IMR-90 (cell line): ENCODE data around the gene FREM3. TPM values are rescaled to one million over a fixed set of nuclear protein-coding genes. Genes with fewer than 3 reads are reported as not detected.

Source experiments
- ATAC-seq: fragments of 200-7000 bp; cut with Tn5 transposase; 2 replicates; pipeline ENCODE4 v1.9.1; 2020; ENCODE audit warnings: low read depth, mild to moderate bottlenecking, moderate library complexity
- BruUV-seq: library from RNA; stranded (reverse); fragments of 400-500 nt; replicated peaks from 2 replicates; lab custom pipeline; 2021; lab: Mats Ljungman, UMichigan
- CTCF ChIA-PET: fragments of 300-600 bp; formaldehyde crosslinking; extraction: SDS; loops from one replicate; lab custom pipeline; 2021; ENCODE audit warnings: antibody characterized with exemption; lab: Yijun Ruan, JAX
- POLR2A ChIA-PET: fragments of 300-600 bp; sonication (Branson Sonifier 250); formaldehyde crosslinking; loops from one replicate; lab custom pipeline; 2022; ENCODE audit warnings: antibody characterized with exemption; ENCODE audit not compliant: unreplicated experiment; lab: Charles Lee
- DNase-seq: peaks from one replicate; pipeline ENCODE4 v3.0.0; 2013
- H2AFZ ChIP-seq: replicated peaks from 2 replicates; pipeline ENCODE3; 2013; ENCODE audit warnings: low read length, mild to moderate bottlenecking; ENCODE audit not compliant: poor library complexity
- H2AK5ac ChIP-seq: 2 replicates; pipeline ENCODE4 v1.6.1; 2013; ENCODE audit warnings: low read depth, low read length, inconsistent platforms
- H2AK9ac ChIP-seq: replicated peaks from 2 replicates; pipeline ENCODE3; 2013; ENCODE audit warnings: mild to moderate bottlenecking, low read depth, low read length, moderate library complexity; ENCODE audit not compliant: poor library complexity
- H2BK120ac ChIP-seq: 2 replicates; pipeline ENCODE4 v1.6.1; 2013; ENCODE audit warnings: low read depth, low read length, inconsistent platforms
- H2BK15ac ChIP-seq: 3 replicates; pipeline ENCODE4 v1.6.1; 2013; ENCODE audit warnings: low read depth, low read length, inconsistent platforms
- H2BK20ac ChIP-seq: 2 replicates; pipeline ENCODE4 v1.6.1; 2013; ENCODE audit warnings: low read depth, mild to moderate bottlenecking, inconsistent platforms, low read length, moderate library complexity
- H2BK5ac ChIP-seq: 2 replicates; pipeline ENCODE4 v1.6.1; 2013; ENCODE audit warnings: mild to moderate bottlenecking, low read depth, low read length, inconsistent platforms; ENCODE audit not compliant: poor library complexity, severe bottlenecking
- H3K14ac ChIP-seq: replicated peaks from 2 replicates; pipeline ENCODE4 v1.6.1; 2013; ENCODE audit warnings: low read depth, low read length, inconsistent platforms
- H3K18ac ChIP-seq: 2 replicates; pipeline ENCODE4 v1.6.1; 2013; ENCODE audit warnings: low read depth, low read length, control low read depth
- H3K23ac ChIP-seq: 2 replicates; pipeline ENCODE4 v1.6.1; 2013; ENCODE audit warnings: low read depth, low read length, inconsistent platforms
- H3K27ac ChIP-seq: 2 replicates; pipeline ENCODE4 v1.5.1; 2013; ENCODE audit warnings: mild to moderate bottlenecking, control low read depth, low read length; ENCODE audit not compliant: insufficient read depth
- H3K27me3 ChIP-seq: 2 replicates; pipeline ENCODE4 v1.6.1; 2013; ENCODE audit warnings: low read length; ENCODE audit not compliant: control insufficient read depth, insufficient read depth
- H3K36me3 ChIP-seq: 2 replicates; pipeline ENCODE4 v1.6.1; 2013; ENCODE audit warnings: low read length, mixed read lengths; ENCODE audit not compliant: control insufficient read depth, insufficient read depth
- H3K4ac ChIP-seq: 2 replicates; pipeline ENCODE4 v1.6.1; 2013; ENCODE audit warnings: low read depth, low read length, inconsistent platforms
- H3K4me1 ChIP-seq: 2 replicates; pipeline ENCODE4 v1.6.1; 2013; ENCODE audit warnings: low read length, mixed read lengths; ENCODE audit not compliant: control insufficient read depth, insufficient read depth
- H3K4me2 ChIP-seq: 2 replicates; pipeline ENCODE4 v1.6.1; 2013; ENCODE audit warnings: low read depth, mild to moderate bottlenecking, control low read depth, low read length, moderate library complexity
- H3K4me3 ChIP-seq: 2 replicates; pipeline ENCODE4 v1.5.1; 2013; ENCODE audit warnings: low read depth, mild to moderate bottlenecking, control low read depth, low read length, moderate library complexity; ENCODE audit not compliant: insufficient read depth
- H3K56ac ChIP-seq: 2 replicates; pipeline ENCODE4 v1.6.1; 2013; ENCODE audit warnings: low read length, inconsistent platforms; ENCODE audit not compliant: insufficient read depth; ENCODE audit errors: extremely low read depth
- H3K79me1 ChIP-seq, 2 experiments: 2 replicates each; pipeline ENCODE4 v1.6.1; 2013; ENCODE audit warnings: low read length in 2 of 2, inconsistent platforms in 1 of 2, low read depth in 1 of 2
- H3K9ac ChIP-seq: 2 replicates; pipeline ENCODE4 v1.6.1; 2013; ENCODE audit warnings: low read depth, low read length, control low read depth
- H3K9me1 ChIP-seq: 2 replicates; pipeline ENCODE4 v1.6.1; 2013; ENCODE audit warnings: low read length, inconsistent platforms; ENCODE audit not compliant: insufficient read depth
- H3K9me3 ChIP-seq: 2 replicates; pipeline ENCODE4 v1.6.1; 2013; ENCODE audit warnings: low read length; ENCODE audit not compliant: control insufficient read depth, insufficient read depth
- H4K20me1 ChIP-seq: 2 replicates; pipeline ENCODE4 v1.6.1; 2013; ENCODE audit warnings: low read length, inconsistent platforms; ENCODE audit not compliant: insufficient read depth
- H4K5ac ChIP-seq: 2 replicates; pipeline ENCODE4 v1.6.1; 2013; ENCODE audit warnings: mild to moderate bottlenecking, low read depth, low read length, control low read depth
- H4K8ac ChIP-seq, 2 experiments: 2 replicates each; pipeline ENCODE4 v1.6.1; 2013; ENCODE audit warnings: low read depth in 2 of 2, low read length in 2 of 2, control low read depth in 1 of 2, inconsistent platforms in 1 of 2
- H4K91ac ChIP-seq: 2 replicates; pipeline ENCODE4 v1.6.1; 2013; ENCODE audit warnings: low read depth, low read length, inconsistent platforms; ENCODE audit not compliant: insufficient read depth
- CEBPB ChIP-seq: IDR thresholded peaks from 2 replicates; pipeline ENCODE4 v1.6.1; 2012; ENCODE audit warnings: low read depth, low read length, improper control_type of control experiment
- ELK1 ChIP-seq: fragments of 150-350 bp; IDR thresholded peaks from 2 replicates; pipeline ENCODE4 v1.6.1; 2016; ENCODE audit warnings: low read depth, mild to moderate bottlenecking, low read length, moderate library complexity, borderline replicate concordance
- FOS ChIP-seq: fragments of 150-350 bp; IDR thresholded peaks from 2 replicates; pipeline ENCODE4 v1.6.1; 2016; ENCODE audit warnings: low read depth, low read length
- MAFK ChIP-seq: IDR thresholded peaks from 2 replicates; pipeline ENCODE4 v1.6.1; 2012; ENCODE audit warnings: low read depth, low read length, improper control_type of control experiment
- NFE2L2 ChIP-seq: fragments of 150-350 bp; IDR thresholded peaks from 2 replicates; pipeline ENCODE4 v1.6.1; 2016; ENCODE audit warnings: low read depth, mild to moderate bottlenecking, low read length
- POLR2A ChIP-seq: IDR thresholded peaks from 2 replicates; pipeline ENCODE4 v1.6.1; 2012; ENCODE audit warnings: mild to moderate bottlenecking, low read depth, low read length
- RAD21 ChIP-seq: IDR thresholded peaks from 2 replicates; pipeline ENCODE4 v1.6.1; 2012; ENCODE audit warnings: low read length, improper control_type of control experiment
- RCOR1 ChIP-seq: IDR thresholded peaks from 2 replicates; pipeline ENCODE4 v1.6.1; 2012; ENCODE audit warnings: mild to moderate bottlenecking, low read length, improper control_type of control experiment; ENCODE audit not compliant: insufficient replicate concordance
- RFX5 ChIP-seq: IDR thresholded peaks from 2 replicates; pipeline ENCODE4 v1.8.0; 2012; ENCODE audit warnings: low read depth, mild to moderate bottlenecking, low read length, moderate library complexity
- SMC3 ChIP-seq: fragments of 150-350 bp; IDR thresholded peaks from 2 replicates; pipeline ENCODE4 v1.6.1; 2016; ENCODE audit warnings: low read depth, mild to moderate bottlenecking, antibody characterized with exemption, low read length, moderate library complexity
- USF2 ChIP-seq: fragments of 150-350 bp; IDR thresholded peaks from 2 replicates; pipeline ENCODE4 v1.6.1; 2017; ENCODE audit warnings: mild to moderate bottlenecking, antibody characterized with exemption, low read length, low read depth
- WGBS, 2 experiments: methylation state at CpG; one replicate each; pipeline versions ENCODE4 v1.1.5 to v1.1.7; 2013; ENCODE audit warnings: missing lambda C conversion rate in 2 of 2; ENCODE audit not compliant: insufficient read length in 1 of 2; ENCODE audit errors: extremely low coverage in 2 of 2; 5-methylcytosine and 5-hydroxymethylcytosine counted together
- dilution Hi-C: fragments of 300-500 bp; cut with HindIII; formaldehyde crosslinking; loops from one replicate; pipeline ENCODE4 v1.14.3; 2018; ENCODE audit warnings: low sequenced_read_pairs; ENCODE audit not compliant: unreplicated experiment
- in situ Hi-C: fragments of 300-500 bp; cut with MboI; formaldehyde crosslinking; loops from 3 replicates; pipeline ENCODE4 v1.14.3; 2019; ENCODE audit warnings: low sequenced_read_pairs, inconsistent platforms, mixed read lengths
- intact Hi-C: fragments of 100-400 bp; cut with micrococcal nuclease; formaldehyde crosslinking; loops from 2 replicates; pipeline ENCODE4 v1.10.0; 2022
- polyA plus RNA-seq, 3 experiments: library from polyadenylated mRNA; depleted of rRNA; stranded (reverse); fragments of >200 nt; gene quantifications; 2 replicates each; pipeline ENCODE4 v1.2.3, GENCODE V29; 2012; ENCODE audit warnings: low replicate concordance in 1 of 3
- total RNA-seq: library from RNA; depleted of rRNA; stranded (reverse); fragments of >200 nt; gene quantifications from 2 replicates; pipeline ENCODE4 v1.2.3, GENCODE V29; 2012

FREM3 gene
- total and polyA plus RNA-seq, 2 of the 4 experiments (the other 2 are of a cell fraction), result not detected

DNA sequence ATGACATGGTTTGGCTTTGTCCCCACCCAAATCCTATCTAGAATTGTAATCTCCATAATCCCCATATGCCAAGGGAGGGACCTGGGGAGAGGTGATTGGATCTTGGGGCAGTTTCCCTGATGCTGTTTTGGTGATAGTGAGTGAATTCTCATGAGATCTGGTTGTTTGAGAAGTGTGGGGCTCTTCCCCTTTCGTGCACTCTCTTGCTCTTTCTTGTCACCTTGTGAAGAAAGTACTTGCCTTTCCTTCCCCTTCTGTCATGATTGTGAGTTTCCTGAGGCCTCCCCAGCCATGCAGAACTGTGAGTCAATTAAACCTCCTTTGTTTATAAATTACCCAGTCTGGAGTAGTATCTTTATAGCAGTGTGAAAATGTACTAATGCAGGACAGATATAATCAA lies 36.4 kb upstream of the FREM3 start:
- Histone ChIP-seq H2BK20ac (no peak overlapping the region), H3K4ac (no peak overlapping the region), H3K9me1 (no peaks in the 10 kb centered on the region), H3K27ac (no peak overlapping the region), H3K4me3 (no peak overlapping the region), H3K18ac (no peak overlapping the region), H2AFZ (no peak overlapping the region), H3K36me3 (no peaks in the 10 kb centered on the region), H2BK15ac (no peak overlapping the region), H3K79me1 (no peaks in the 10 kb centered on the region), H4K91ac (no peak overlapping the region), H2BK5ac (no peak overlapping the region), H3K23ac (no peak overlapping the region), H4K8ac (no peak overlapping the region), H2AK5ac (no peak overlapping the region), H2AK9ac (no peak overlapping the region), H3K4me2 (no peak overlapping the region), H3K14ac (no peak overlapping the region), H2BK120ac (no peak overlapping the region), H3K9me3 (no peaks in the 10 kb centered on the region), H3K27me3 (no peaks in the 10 kb centered on the region), H4K5ac (no peak overlapping the region), H3K56ac (no peak overlapping the region), H3K9ac (no peak overlapping the region), H4K20me1 (no peaks in the 10 kb centered on the region), H3K4me1 (no peaks in the 10 kb centered on the region)
- no TSS peak for BruUV-seq
- dilution Hi-C loops, result no loop called here
- CTCF ChIA-PET, result no interaction called here
- POLR2A ChIA-PET, result no interaction called here
- WGBS, 2 experiments, result no CpG with 5 or more reads among the region's 1 CpG
- no peak for ATAC-seq
- TF ChIP-seq RAD21 (no peak), ELK1 (no peak), RFX5 (no peak), POLR2A (no peak), NFE2L2 (no peak), FOS (no peak), RCOR1 (no peak), SMC3 (no peak), MAFK (no peak), CEBPB (no peak), USF2 (no peak)
- in situ Hi-C loops, result no loop called here
- DNase-seq, result no peak
- intact Hi-C loops, result no loop called here
